GM21737 (cell line): Measurements from ENCODE around the gene LRPPRC.

Experiments used
- ATAC-seq: cut with Tn5 transposase; IDR thresholded peaks from one replicate; pipeline ENCODE4 v1.9.1; 2021; ENCODE audit warnings: mild to moderate bottlenecking, moderate library complexity; ENCODE audit not compliant: unreplicated experiment

Gene LRPPRC

GRCh38 chr2:43980902-43981301, 14.9 kb downstream of the LRPPRC start:
- ATAC-seq, result no peak

GRCh38 chr2:43977677-43978375, 18.0 kb downstream of the LRPPRC start:
- ATAC-seq, result no peak

GRCh38 chr2:43960921-43961320, 34.9 kb downstream of the LRPPRC start:
- no peak for ATAC-seq

GRCh38 chr2:43958397-43959275, 37.2 kb downstream of the LRPPRC start:
- ATAC-seq, result no peak

- no peak for ATAC-seq
These were observed 45.3 kb downstream of the LRPPRC start for GRCh38 chr2:43950383-43951008.

- ATAC-seq, result no peak
These were observed 47.4 kb downstream of the LRPPRC start for GRCh38 chr2:43948370-43948769.

- ATAC-seq, result no peak
These were observed 49.1 kb downstream of the LRPPRC start for GRCh38 chr2:43946685-43947084.

GRCh38 chr2:43945439-43945838, 50.4 kb downstream of the LRPPRC start:
- no peak for ATAC-seq

- ATAC-seq, result no peak
These were observed 50.9 kb downstream of the LRPPRC start for GRCh38 chr2:43944915-43945314.

GRCh38 chr2:43943809-43944452, 51.9 kb downstream of the LRPPRC start:
- no peak for ATAC-seq

- no peak for ATAC-seq
These were observed 52.5 kb downstream of the LRPPRC start for GRCh38 chr2:43943323-43943722.

- no peak for ATAC-seq
These were observed 52.9 kb downstream of the LRPPRC start for GRCh38 chr2:43942881-43943280.

- ATAC-seq, result no peak
These were observed 53.8 kb downstream of the LRPPRC start for GRCh38 chr2:43941966-43942365.

GRCh38 chr2:43941359-43941758, 54.4 kb downstream of the LRPPRC start:
- ATAC-seq, result no peak

- ATAC-seq, result no peak
These were observed 56.0 kb downstream of the LRPPRC start for GRCh38 chr2:43939695-43940256.

GRCh38 chr2:43937269-43937820, 58.4 kb downstream of the LRPPRC start:
- no peak for ATAC-seq

- ATAC-seq, result no peak
These were observed 61.2 kb downstream of the LRPPRC start for GRCh38 chr2:43934567-43934966.

GRCh38 chr2:43931293-43931692, 64.5 kb downstream of the LRPPRC start:
- no peak for ATAC-seq

- ATAC-seq, result no peak
These were observed 68.3 kb downstream of the LRPPRC start for GRCh38 chr2:43927442-43927841.

GRCh38 chr2:43925431-43925830, 70.4 kb downstream of the LRPPRC start:
- ATAC-seq, result no peak

GRCh38 chr2:43924463-43924862, 71.3 kb downstream of the LRPPRC start:
- no peak for ATAC-seq
